Right hindlimb (tissue), 1 donor: ENCODE measurements around the gene SPEG.
"Not testable (repeated sequence)": the region's sequence is repeated elsewhere in the genome, so short reads cannot be mapped to it uniquely, and the experiment has no call there.

Experiments
- DNase-seq: peaks from one replicate; pipeline ENCODE4 v3.0.0-alpha.2; 2018

The SPEG gene

DNA sequence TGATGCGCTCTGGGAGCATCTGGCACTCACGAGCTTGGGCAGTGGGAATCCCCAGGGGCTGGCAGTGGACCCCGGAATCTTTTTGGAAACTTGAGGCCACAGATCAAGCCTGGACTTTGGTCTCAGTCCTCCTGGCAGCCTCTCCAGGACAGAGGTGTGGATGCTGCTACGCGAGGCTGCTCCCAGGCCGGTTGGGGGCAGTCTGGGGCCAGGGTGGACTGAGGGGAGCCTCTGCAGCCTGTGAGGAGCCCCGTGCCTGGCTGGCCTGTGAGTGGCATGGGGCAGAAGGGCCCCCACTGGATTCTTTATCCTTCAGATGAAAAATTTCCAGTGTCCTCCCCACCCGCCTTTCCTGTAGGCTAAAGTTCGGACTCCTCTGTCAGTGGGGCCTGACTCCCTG is 29.2 kb upstream of the SPEG start:
- DNase-seq = no peak

DNA sequence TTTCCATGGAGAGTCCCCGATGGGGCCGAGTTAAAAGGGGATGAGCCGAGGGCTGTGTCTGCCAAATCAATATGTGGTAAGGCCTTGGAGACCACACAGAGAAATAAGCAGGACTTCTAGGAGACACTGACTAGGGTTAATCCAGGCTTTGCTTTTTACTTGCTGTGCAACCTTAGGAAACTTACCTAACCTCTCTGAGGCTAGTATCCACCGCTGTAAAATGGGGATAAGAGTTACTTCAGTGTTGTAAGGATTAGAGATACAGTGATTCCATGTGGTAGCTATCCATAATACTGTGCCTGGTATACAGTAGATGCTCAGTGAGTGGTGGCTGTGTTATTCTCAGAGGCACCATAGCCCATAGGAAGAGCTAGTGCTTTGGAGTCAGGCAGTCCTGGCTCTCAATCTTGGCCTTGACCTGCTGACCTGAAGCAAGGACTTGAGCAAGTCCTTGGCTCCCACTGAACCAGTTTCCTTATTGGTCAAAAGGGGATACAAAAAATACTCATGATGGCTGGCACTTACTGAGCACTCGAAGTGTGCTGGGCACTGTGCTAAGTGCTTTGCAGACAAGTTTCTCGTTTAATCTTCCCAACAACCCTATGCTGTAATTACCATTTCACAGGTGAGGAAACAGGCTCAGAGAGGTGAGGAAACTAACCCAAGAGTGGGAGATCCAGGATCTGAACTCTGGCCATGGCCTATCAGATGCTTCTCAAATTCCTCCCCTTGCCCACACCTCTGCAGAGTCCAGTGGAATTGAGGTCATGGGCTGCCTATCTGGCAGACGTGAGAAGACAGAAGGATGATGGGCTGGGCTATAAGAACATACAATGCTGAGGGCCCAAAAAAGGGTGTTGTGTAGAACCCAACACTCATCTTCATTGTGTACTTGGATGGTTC is 28.4 kb upstream of the SPEG start:
- no peak for DNase-seq

DNA sequence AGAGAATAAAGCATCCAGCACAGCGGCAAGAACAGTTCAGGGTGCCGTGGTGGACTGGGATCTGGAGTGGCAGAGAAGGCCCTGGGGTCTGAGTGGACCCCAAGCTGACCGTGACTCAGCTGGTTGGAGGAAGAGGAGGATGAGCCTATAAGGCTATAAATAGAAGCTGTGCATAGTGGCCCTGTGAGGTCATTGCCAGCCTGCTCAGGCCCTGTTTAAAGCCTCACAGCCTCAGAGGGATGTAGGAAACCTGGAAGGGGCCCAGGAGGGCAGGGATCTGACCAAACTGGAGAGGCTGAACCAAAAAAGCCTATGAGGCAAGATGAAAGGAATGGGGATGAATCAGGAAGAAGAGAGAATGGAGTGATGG is 27.8 kb upstream of the SPEG start:
- no peak for DNase-seq

DNA sequence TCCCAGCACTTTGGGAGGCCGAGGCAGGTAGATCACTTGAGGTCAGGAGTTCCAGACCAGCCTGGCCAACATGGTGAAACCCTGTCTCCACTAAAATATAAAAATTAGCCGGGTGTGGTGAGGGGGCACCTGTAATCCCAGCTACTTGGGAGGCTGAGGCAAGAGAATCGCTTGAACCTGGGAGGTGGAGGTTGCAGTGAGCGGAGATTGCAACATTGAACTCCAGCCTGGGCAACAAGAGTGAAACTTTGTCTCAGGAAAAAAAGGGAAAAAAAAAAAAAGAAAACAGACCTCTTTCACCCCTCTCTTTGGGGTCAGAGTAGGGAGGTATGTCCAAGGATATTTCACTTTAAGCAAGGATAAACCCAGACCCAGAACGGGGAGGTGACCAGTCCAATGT is 27.3 kb upstream of the SPEG start:
- DNase-seq = not testable (repeated sequence)

DNA sequence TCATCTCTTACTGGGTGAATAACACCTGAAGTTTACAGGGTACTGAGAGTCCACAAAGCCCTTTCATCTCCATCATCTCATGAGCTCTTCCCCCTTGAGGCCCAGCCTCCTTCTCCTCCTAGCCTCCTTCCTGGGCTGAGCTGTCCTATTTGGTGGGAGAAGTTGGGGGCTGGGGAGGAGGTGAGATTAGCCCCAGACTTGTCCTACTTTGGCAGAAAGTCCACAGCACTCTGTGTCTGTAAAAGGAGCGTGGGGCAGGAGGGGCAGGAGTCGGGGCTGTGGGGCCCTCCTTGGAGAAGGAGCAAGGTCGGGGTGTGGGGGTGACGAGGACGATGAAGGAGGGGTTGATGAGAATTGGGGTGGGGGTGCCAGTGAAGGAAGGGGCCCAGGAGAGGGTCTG is 26.4 kb upstream of the SPEG start:
- no peak for DNase-seq

DNA sequence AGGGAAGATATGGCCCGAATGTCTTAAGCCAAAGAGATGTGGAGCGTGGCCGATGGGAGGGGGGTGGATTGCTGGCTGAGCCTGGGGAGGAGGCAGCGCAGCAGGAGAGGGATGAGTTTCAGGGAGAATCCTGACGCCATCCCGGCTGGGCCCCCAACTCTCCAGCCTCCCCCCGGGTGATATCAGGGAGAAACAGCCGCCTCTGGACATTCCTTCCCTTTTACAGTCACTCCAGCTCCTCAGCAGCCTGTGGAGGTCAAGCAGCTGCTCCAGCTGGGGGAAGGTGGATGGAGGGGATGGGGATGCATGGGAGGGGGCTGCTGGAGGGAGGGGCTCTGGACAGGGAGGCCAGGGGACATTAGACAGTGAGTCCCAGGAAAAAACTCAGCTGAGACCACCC is 26.0 kb upstream of the SPEG start:
- DNase-seq = no peak

DNA sequence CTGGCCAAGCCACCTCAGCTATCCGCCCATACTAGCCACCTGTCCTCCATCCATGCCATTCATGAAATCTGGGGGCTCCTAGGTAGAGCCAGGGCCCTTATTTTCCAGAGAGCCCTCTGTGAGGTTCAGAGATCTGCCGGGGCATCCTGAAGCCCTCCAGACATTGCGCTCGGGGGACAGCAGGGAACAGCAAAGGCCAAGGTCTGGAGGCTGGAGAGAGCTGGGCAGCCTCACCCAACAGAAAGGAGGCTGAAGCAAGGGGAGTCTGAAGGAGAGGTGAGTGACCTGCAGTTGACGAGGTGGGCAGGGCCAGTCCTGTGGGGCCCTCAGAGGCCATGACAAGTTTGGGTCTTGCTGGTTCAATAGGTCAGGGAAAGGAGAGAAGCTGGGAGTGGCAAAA is 25.0 kb upstream of the SPEG start:
- no peak for DNase-seq

DNA sequence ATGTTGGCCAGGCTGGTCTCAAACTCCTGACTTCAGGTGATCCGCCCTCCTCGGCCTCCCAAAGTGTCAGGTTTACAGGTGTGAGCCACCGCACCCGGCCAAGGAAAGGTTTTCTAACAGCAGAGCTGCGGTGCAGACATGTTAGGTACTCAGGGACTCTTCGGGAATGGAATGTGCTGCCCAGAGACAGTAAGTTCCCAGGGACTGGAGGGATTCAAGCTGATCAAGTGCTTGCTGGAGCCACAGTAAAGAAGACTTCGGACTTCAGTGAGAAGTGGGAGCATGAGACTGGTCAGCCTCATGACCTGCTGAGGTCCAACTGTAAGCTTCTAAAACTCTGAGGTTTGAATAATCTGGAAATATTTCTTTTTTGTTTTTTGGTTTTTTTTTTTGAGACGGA is 24.3 kb upstream of the SPEG start:
- no peak for DNase-seq

DNA sequence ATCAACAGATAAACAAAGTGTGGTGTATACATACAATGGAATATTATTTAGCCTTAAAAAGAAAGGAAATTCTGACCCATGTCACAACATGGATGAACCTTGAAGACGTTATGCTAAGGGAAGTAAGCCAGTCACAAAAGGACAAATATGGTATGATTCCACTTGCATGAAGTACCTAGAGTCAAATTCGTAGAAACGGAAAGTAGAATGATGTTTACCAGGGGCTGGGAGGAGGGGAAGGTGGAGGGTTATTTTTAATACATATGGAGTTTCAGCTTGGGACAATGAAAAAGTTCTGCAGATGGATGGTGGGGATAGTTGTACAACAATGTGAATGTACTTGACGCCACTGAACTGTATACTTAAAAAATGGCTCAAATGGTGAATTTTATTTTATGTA is 19.8 kb upstream of the SPEG start:
- no peak for DNase-seq

DNA sequence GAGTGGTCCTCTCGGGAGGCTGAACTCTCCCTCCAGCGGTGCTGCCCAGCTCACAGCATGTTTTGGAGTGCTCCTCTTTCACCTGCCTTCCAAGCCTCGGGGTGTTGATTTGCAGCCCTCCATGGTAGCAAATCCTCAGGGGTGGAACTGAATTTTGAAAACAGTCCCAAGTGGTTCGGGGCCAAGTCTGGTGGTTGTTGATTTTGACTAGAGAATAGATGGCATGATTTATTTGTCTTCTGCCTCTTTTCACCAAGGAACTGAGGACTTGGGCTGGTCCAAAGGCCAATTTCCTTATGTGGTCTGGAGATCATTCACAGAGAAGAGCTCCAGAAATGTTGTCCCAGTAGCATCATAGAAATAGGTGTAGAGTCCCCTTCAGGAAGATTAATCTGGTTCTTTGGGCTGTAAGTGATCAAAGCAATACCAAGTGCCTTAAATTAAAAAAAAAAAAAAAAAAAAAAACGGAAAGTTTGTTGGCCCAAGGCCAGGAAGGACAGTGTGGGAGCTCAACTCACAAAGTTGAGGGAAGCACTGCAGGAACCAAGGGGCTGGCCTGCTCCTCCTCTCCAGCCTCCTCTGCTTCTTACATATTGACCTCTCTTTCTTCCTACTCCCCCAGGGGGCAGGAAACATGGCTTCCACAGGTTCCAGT is 18.9 kb upstream of the SPEG start:
- no peak for DNase-seq

DNA sequence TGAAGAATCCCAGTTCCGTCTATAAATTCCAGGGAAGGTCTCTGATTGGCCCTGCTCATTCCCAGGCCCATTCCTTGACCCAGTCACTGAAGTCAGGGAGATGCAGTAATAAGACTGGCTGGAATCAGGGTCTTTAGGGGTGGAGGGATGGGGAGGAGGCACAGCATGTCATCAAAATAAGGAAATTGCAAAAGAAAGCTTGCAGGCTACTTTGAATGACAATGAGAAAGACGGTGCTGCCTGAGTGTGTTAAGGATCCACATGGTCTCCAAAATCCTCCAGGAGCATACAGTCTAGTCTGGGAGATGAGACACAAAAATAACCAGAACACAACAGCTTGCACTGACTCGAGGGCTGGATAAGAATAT is 18.4 kb upstream of the SPEG start:
- DNase-seq = no peak

DNA sequence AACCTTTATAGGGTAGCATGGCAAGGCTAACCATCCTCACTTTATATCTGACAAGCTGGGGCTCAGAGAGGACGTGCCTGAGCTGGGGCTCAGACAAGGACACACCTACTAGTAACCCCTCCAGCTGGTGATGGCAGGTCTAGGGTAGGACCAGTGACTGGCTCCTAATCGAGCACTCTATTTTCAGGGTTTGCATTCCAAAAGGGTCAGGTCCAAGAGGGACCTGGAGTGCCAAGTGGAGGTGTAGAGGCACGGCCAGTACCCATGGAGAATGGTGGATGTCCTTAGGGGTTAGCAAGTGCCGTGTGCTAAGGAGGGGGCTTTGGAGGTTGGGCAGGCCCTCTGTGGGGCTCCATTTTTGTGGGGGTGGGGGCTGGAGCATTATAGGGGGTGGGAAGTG is 17.7 kb upstream of the SPEG start:
- no peak for DNase-seq

DNA sequence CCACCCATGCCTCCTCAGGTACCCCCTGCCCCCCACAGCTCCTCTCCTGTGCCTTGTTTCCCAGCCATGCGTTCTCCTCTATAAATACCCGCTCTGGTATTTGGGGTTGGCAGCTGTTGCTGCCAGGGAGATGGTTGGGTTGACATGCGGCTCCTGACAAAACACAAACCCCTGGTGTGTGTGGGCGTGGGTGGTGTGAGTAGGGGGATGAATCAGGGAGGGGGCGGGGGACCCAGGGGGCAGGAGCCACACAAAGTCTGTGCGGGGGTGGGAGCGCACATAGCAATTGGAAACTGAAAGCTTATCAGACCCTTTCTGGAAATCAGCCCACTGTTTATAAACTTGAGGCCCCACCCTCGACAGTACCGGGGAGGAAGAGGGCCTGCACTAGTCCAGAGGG is 17.3 kb upstream of the SPEG start:
- no peak for DNase-seq

DNA sequence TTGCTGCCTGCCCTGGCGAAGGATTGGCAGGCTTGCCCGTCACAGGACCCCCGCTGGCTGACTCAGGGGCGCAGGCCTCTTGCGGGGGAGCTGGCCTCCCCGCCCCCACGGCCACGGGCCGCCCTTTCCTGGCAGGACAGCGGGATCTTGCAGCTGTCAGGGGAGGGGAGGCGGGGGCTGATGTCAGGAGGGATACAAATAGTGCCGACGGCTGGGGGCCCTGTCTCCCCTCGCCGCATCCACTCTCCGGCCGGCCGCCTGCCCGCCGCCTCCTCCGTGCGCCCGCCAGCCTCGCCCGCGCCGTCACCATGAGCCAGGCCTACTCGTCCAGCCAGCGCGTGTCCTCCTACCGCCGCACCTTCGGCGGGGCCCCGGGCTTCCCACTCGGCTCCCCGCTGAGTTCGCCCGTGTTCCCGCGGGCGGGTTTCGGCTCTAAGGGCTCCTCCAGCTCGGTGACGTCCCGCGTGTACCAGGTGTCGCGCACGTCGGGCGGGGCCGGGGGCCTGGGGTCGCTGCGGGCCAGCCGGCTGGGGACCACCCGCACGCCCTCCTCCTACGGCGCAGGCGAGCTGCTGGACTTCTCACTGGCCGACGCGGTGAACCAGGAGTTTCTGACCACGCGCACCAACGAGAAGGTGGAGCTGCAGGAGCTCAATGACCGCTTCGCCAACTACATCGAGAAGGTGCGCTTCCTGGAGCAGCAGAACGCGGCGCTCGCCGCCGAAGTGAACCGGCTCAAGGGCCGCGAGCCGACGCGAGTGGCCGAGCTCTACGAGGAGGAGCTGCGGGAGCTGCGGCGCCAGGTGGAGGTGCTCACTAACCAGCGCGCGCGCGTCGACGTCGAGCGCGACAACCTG is 16.3 kb upstream of the SPEG start, which contains the start of gene DES:
Gene DES (plus strand): TSS at position 223 of the 857 bp plus-strand sequence. CDS start 86 bp downstream, at position 309.
- peak; percentile 80 for DNase-seq

DNA sequence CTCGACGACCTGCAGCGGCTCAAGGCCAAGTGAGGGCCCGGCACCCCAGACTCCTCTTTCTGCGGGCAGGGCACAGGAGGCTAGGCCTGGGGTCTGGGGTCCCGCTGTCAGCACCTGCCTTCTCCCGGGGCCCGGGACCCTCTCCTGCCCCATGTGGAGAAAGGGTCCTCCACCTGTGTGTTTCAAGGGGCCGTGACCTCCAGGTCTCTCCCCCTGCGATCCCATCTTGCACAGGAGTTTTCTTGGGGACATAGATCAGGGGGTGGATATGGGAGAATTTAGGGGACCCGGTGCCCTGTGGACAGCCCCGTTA is 15.7 kb upstream of the SPEG start:
- no peak for DNase-seq

DNA sequence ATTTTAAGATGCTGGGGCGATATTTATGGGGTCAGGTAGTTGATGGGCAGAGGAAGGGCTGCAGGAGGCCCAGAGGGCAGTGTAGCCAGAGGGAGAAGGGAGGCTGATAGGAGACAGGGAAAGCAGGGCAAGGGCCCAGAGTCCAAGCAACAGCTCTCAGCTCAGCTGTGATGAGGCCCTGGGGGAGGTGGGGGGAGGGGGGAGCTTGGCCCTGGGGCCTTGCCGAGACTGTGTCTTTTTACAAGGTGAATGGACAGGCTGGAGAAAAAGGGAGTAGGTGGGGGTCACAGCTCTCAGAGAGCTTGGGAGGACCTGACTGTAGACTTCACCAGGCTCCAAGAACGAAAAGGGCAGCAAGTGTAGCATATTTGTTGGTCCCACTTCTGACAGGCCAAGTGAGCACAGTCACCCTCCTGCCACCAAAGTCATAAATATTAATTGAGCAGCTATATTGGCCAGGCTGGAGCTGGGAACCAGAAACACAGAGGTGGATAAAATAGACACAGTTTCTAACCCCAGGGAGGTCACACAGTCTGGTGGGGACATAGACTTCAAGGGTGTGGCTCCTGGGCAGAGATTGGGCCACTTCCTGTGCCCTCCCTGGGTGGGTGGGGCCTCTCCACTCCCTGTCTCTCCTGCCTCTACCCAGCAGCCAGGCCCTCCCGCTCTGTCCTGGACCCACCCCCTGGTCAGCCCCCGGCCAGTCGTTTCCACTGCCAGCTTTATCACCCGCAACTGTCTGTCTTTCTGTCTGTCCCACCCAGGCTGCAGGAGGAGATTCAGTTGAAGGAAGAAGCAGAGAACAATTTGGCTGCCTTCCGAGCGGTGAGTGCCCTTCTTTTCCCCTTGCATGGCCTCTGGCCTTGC is 15.1 kb upstream of the SPEG start:
- no peak for DNase-seq

DNA sequence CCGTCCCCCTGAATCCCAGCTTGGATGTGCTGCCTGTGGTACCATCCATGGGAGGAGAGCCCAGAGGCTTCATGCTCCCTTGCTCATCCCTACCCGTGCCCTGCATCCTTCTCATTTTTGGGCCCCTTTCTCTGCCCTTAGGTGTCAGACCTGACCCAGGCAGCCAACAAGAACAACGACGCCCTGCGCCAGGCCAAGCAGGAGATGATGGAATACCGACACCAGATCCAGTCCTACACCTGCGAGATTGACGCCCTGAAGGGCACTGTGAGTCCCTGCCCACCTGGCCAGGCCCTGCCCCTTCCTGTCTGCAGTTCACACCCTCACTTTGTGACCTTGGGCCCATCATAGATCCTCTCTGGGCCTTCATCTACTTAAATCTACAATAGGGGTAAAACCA is 14.0 kb upstream of the SPEG start:
- no peak for DNase-seq

DNA sequence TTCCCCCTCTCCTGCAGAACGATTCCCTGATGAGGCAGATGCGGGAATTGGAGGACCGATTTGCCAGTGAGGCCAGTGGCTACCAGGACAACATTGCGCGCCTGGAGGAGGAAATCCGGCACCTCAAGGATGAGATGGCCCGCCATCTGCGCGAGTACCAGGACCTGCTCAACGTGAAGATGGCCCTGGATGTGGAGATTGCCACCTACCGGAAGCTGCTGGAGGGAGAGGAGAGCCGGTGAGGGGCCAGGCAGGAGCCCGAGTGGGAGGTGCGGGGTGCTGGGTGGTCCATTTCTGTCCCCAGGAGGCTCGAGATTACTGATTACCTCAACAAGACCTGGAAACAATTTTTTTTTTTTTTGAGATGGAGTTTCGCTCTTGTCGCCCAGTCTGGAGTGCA is 13.3 kb upstream of the SPEG start:
- no peak for DNase-seq

DNA sequence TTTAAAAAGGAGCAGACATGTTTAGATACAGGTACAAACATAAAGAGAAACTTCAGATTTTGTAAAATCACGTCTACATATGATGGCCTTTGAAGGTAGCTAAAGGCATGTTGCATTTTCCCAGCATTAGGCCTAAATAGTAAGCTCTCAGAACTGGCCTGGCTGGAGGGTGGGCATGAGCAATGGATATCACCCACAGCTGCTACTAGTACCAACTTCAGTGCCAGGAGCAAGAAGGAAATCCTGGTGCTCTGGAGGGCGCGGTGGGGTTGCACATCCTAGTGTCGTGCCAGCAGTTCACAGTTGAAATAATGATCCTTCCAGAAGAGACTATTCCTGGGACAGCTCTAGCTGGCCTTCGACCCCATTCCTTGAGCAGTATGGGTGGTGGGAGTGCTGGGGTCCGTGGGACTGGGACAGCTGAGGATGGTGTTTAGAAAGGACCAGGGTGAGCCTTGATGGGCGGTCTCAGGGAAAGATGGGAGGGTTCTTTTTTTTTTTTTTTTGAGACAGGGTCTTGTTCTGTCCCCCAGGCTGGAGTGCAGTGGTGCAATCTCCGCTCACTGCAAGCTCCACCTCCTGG is 11.6 kb upstream of the SPEG start:
- no peak for DNase-seq

DNA sequence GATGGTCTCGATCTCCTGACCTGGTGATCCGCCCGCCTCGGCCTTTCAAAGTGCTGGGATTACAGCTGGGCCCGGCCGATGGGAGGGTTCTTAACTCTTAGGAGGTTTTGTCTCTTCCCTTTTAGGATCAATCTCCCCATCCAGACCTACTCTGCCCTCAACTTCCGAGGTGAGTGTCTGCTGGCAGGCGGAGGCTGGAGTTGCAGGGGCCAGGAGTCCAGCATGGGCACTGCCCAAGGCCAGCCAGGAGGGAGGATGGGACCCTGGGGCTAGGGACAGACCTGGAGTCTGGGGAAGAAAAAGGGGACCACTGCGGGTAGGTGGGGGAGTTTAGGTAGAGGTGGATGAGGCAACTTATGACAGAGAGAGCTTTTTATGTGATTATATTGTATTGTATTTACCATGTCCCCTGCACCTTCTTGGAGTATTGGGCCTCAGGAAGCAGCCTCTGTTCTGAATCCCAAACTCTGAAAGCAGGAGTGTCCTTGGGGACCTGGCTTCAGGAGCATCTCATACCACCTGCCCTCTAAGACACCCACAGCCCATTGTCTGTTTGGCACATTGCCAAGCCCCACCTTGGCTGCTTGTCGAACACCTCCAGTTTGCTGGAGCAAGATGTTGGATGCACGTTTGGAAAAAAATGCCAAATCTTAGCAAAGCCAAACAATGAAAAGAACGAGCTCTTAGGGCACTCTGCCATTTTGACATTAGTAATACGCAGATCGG is 10.8 kb upstream of the SPEG start:
- no peak for DNase-seq

DNA sequence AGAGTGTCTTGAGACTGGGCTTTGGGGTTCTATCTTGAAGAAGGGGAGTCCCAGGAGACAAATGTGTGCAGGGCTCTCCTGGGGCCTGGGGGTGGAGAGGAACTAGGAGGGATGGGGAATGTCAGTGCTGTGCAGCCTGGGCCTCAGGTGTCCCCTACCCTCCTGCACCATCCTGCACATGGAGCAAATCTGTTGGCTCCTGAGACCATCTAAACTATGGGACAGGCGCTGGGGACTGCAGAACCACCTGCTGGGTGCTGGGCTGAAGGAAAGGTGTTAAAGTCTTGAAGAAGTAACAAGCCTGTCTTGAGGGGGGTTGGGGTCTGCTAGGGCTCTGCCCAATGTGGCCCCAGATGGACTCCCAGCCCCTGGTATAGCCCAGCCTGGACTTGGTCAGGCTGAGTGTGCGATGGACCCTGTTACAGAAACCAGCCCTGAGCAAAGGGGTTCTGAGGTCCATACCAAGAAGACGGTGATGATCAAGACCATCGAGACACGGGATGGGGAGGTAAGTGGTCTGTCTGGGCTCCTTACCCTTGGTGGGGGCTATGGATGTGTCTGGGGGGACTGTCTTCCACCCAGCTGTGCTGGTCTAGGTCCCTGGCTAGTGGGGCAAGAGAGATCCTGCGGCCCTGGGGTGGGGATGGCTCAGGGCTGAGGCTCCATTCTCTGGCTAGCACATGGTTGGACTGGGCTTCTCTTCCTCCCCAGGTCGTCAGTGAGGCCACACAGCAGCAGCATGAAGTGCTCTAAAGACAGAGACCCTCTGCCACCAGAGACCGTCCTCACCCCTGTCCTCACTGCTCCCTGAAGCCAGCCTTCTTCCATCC is 9.2 kb upstream of the SPEG start:
- DNase-seq = no peak
